Type B pancreatic cell (in vitro differentiated cells): ENCODE measurements around the gene CENPP. TPM values are rescaled to one million over a fixed set of nuclear protein-coding genes. Genes with fewer than 3 reads are reported as not detected.

Experiments
- DNase-seq: peaks from one replicate; pipeline ENCODE4 v3.0.0; 2021; ENCODE audit warnings: mixed read lengths; ENCODE audit not compliant: unreplicated experiment; ENCODE audit errors: extremely low spot score
- H3K27ac Mint-ChIP-seq: 2 replicates; pipeline ENCODE4 v1.8.0; 2021; ENCODE audit warnings: mild to moderate bottlenecking, mixed read lengths
- H3K27me3 Mint-ChIP-seq: 2 replicates; pipeline ENCODE4 v1.8.0; 2021; ENCODE audit warnings: mixed read lengths
- H3K36me3 Mint-ChIP-seq: 2 replicates; pipeline ENCODE4 v1.8.0; 2021; ENCODE audit warnings: mixed read lengths
- H3K4me1 Mint-ChIP-seq: one replicate; pipeline ENCODE4 v1.8.0; 2021; ENCODE audit warnings: mixed read lengths; ENCODE audit not compliant: unreplicated experiment
- H3K4me3 Mint-ChIP-seq: 2 replicates; pipeline ENCODE4 v1.8.0; 2021; ENCODE audit warnings: mild to moderate bottlenecking, mixed read lengths
- H3K9me3 Mint-ChIP-seq: 2 replicates; pipeline ENCODE4 v1.8.0; 2021; ENCODE audit warnings: mixed read lengths
- total RNA-seq: library from RNA; stranded (reverse); gene quantifications from 2 replicates; pipeline ENCODE4 v1.2.1, GENCODE V29; 2021; ENCODE audit warnings: low replicate concordance
- TF ChIP-seq, protein P1 (sequence below): fragments of 200-600 bp; sonication (generic); conservative IDR thresholded peaks from 2 replicates; pipeline ENCODE4 v1.5.0; 2021; ENCODE audit warnings: antibody characterized with exemption, mild to moderate bottlenecking

Gene CENPP
- total RNA-seq, 1 donor from 2014 or later, result 7.6 TPM

- DNase-seq, result no peak
- H3K36me3 Mint-ChIP-seq, result no peaks in the 10 kb centered on the region
- H3K4me3 Mint-ChIP-seq, result no peak overlapping the region
- no peak overlapping the region for H3K27ac Mint-ChIP-seq
- TF ChIP-seq, protein P1, sequence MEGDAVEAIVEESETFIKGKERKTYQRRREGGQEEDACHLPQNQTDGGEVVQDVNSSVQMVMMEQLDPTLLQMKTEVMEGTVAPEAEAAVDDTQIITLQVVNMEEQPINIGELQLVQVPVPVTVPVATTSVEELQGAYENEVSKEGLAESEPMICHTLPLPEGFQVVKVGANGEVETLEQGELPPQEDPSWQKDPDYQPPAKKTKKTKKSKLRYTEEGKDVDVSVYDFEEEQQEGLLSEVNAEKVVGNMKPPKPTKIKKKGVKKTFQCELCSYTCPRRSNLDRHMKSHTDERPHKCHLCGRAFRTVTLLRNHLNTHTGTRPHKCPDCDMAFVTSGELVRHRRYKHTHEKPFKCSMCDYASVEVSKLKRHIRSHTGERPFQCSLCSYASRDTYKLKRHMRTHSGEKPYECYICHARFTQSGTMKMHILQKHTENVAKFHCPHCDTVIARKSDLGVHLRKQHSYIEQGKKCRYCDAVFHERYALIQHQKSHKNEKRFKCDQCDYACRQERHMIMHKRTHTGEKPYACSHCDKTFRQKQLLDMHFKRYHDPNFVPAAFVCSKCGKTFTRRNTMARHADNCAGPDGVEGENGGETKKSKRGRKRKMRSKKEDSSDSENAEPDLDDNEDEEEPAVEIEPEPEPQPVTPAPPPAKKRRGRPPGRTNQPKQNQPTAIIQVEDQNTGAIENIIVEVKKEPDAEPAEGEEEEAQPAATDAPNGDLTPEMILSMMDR, result peak; percentile 51
- H3K27me3 Mint-ChIP-seq, result no peaks in the 10 kb centered on the region
- H3K9me3 Mint-ChIP-seq, result no peaks in the 10 kb centered on the region
- peaks cover 22% of the 10 kb centered on the region for H3K4me1 Mint-ChIP-seq
These were observed 2.5 kb downstream of the CENPP start for GRCh38 chr9:92328225-92328624.

- H3K36me3 Mint-ChIP-seq, result no peaks in the 10 kb centered on the region
- H3K4me3 Mint-ChIP-seq, result no peak overlapping the region
- H3K9me3 Mint-ChIP-seq, result no peaks in the 10 kb centered on the region
- no peak overlapping the region for H3K27ac Mint-ChIP-seq
- no peak for DNase-seq
- no peaks in the 10 kb centered on the region for H3K4me1 Mint-ChIP-seq
- no peaks in the 10 kb centered on the region for H3K27me3 Mint-ChIP-seq
- TF ChIP-seq, protein P1, result no peak
These were observed 7.0 kb downstream of the CENPP start for GRCh38 chr9:92332577-92333281.

DNA sequence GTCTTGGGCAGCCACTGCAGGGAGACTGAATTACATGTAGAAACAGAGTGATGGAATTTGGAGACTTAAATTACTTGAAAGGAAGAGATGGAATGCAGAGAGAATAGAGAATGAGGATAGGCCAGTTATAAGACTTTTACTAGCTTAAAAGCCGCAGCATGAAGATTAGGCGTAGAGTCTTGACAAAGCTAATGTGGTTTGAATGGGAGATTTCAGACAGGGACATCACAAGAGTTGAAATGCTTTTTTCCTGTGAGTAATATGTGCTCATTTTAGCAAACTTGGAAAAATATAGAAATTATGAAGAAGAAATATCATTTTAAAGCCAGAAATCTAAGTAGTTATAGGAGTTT is 7.5 kb downstream of the CENPP start:
- Mint-ChIP-seq H3K36me3 (no peaks in the 10 kb centered on the region), H3K4me1 (no peaks in the 10 kb centered on the region), H3K27me3 (no peaks in the 10 kb centered on the region), H3K9me3 (no peaks in the 10 kb centered on the region), H3K27ac (no peak overlapping the region), H3K4me3 (no peak overlapping the region)
- DNase-seq, result no peak
- TF ChIP-seq, protein P1, result no peak

DNA sequence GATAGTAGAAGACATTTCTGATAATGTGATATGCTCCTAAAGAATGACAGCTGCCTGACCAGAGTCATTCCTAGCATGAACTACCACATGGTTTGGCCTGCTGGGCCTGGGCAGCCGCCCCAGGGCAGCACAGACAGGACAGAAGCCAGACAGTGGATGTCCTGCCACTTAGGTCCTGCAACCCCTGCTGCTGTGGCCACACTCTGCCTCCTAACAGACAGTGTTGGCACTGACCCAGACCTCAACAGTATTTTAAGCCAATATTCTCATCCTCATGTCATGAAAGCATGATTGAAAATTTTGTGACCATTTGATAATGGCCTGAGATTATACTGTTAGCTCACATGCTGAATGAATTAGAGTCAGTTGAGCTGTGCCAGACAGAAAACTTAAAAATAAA is 15.8 kb downstream of the CENPP start:
- H3K27me3 Mint-ChIP-seq, result no peaks in the 10 kb centered on the region
- no peak overlapping the region for H3K27ac Mint-ChIP-seq
- TF ChIP-seq, protein P1, result no peak
- H3K9me3 Mint-ChIP-seq, result no peaks in the 10 kb centered on the region
- H3K4me3 Mint-ChIP-seq, result no peak overlapping the region
- H3K4me1 Mint-ChIP-seq, result no peaks in the 10 kb centered on the region
- DNase-seq, result no peak
- peaks cover 9% of the 10 kb centered on the region for H3K36me3 Mint-ChIP-seq

DNA sequence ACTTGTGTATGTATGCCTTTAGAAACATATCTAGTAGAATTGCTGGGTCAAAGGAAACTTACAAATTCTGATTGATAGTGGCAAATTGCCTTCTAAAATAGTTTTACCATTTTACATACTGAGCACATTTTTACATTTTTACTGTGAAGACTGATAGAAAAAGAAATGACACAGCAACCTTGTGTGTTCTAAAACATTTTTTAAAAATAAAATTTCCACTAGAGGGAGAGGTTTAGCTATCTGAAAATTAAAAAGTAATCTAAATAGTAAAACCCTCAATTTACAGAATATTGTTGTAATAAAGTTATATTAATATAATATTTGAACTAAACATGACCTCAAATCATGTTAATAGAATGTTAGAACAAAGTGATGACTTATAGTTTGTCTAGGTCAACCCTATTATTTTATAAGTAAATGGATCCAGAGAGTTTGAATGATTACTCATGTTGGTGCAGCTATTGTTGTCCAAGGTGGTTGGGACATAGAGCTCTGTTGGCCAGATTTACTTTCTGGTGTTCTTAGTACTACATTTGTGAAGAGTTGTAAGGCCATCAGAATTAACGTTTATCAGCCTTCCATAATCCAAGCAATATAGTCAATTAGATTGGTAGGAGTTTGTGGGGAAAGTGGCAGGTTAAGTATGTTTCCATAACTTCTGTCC is 17.2 kb downstream of the CENPP start:
- TF ChIP-seq, protein P1, result peak; percentile 28
- H3K27me3 Mint-ChIP-seq, result no peaks in the 10 kb centered on the region
- no peak overlapping the region for H3K4me3 Mint-ChIP-seq
- no peak for DNase-seq
- H3K4me1 Mint-ChIP-seq, result no peaks in the 10 kb centered on the region
- no peak overlapping the region for H3K27ac Mint-ChIP-seq
- no peaks in the 10 kb centered on the region for H3K9me3 Mint-ChIP-seq
- peaks cover 9% of the 10 kb centered on the region for H3K36me3 Mint-ChIP-seq
